ENCODE measurements around the gene PPP1R2. TPM values are rescaled to one million over a fixed set of nuclear protein-coding genes. Genes with fewer than 3 reads are reported as not detected.

Gene PPP1R2
- total and polyA plus RNA-seq, 2 of the 13 experiments (the other 11 are each of a cell fraction or from before 2014, with no cell fraction given) = 36.5 to 86.5 TPM

DNA sequence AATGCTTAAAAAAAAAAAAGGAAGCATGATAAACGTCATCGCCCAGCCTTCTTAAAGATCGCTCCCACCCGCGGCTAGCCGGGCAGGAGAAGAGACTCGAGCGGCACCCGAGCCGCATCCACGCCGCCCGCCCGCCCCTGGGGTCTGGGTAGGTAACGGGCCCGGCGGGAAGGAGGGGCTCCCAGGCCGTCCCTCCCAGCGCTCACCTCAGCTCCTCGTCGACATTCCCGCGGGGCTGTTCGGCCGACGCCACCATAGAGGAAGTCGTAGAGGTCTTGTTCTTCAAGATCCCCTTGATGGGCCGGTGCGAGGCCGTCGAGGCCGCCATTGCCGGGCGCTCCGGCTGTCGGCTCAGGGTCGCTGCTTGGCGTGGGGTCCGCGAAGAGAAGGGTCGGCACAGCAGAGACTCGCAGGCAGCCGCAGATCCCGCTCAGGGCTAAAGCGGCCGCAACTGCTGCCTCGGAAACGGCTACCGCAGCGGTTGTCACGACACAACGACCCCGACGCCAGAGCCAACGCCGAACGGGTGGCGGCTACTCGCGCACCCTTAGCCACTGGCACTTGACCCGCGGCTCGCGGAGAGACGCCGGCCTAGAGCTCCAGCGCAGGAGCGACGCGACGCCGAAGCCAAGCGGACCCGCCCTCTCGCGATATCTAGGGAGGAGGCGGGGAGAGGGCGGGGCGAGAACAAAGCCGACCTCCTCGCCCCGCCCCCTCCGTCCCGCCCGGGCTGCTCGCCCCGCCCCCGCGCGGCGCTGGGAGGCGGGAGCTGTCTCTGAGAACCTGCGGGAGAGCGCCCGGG is at the start of gene PPP1R2 (continued):
- 0 out of 2 replicates have a peak, but pooled peaks have one; percentile 65 for TF ChIP-seq SNAI1 (CRISPR knock-in tag; IDR thresholded peaks at IDR 0.05; ENCODE audit: borderline replicate concordance)
- TF ChIP-seq ZMAT5 (CRISPR knock-in tag; IDR thresholded peaks at IDR 0.05; ENCODE audit: borderline replicate concordance, low read depth) = no peak
- TF ChIP-seq TFDP1 (CRISPR knock-in tag; IDR thresholded peaks at IDR 0.05; ENCODE audit: borderline replicate concordance) = 0 out of 2 replicates have a peak, but pooled peaks have one; percentile 7
- no peak for TF ChIP-seq CENPT (CRISPR knock-in tag; IDR thresholded peaks at IDR 0.05; ENCODE audit: low read depth)
- no peak for TF ChIP-seq ZNF451 (CRISPR knock-in tag; IDR thresholded peaks at IDR 0.05)
- TF ChIP-seq NBN (conservative IDR thresholded peaks at IDR 0.05) = no peak
- no peak for TF ChIP-seq TGIF2 (CRISPR knock-in tag; IDR thresholded peaks at IDR 0.05)
- TF ChIP-seq ZNF629 (CRISPR knock-in tag; conservative IDR thresholded peaks at IDR 0.05) = no peak
- no peak for TF ChIP-seq ZNF891 (CRISPR knock-in tag; IDR thresholded peaks at IDR 0.05)
- TF ChIP-seq ZNF317 (CRISPR knock-in tag; IDR thresholded peaks at IDR 0.05) = 0 out of 2 replicates have a peak, but pooled peaks have one; percentile 44
- TF ChIP-seq PHF20 (CRISPR knock-in tag; IDR thresholded peaks at IDR 0.05) = peak; percentile 56; the same call in 1 of the 2 replicates
- no peak for TF ChIP-seq ZBTB46 (CRISPR knock-in tag; IDR thresholded peaks at IDR 0.05; ENCODE audit: borderline replicate concordance)
- no peak for TF ChIP-seq ZFYVE20 (CRISPR knock-in tag; IDR thresholded peaks at IDR 0.05; ENCODE audit: borderline replicate concordance, low read depth)
- TF ChIP-seq ZBTB26 (CRISPR knock-in tag; IDR thresholded peaks at IDR 0.05; ENCODE audit: borderline replicate concordance) = no peak; the same call in 1 of the 2 replicates
- TF ChIP-seq, protein P1, sequence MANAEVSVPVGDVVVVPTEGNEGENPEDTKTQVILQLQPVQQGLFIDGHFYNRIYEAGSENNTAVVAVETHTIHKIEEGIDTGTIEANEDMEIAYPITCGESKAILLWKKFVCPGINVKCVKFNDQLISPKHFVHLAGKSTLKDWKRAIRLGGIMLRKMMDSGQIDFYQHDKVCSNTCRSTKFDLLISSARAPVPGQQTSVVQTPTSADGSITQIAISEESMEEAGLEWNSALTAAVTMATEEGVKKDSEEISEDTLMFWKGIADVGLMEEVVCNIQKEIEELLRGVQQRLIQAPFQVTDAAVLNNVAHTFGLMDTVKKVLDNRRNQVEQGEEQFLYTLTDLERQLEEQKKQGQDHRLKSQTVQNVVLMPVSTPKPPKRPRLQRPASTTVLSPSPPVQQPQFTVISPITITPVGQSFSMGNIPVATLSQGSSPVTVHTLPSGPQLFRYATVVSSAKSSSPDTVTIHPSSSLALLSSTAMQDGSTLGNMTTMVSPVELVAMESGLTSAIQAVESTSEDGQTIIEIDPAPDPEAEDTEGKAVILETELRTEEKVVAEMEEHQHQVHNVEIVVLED (CRISPR knock-in tag; IDR thresholded peaks at IDR 0.05; ENCODE audit: borderline replicate concordance) = peak; percentile 72; the same call in 1 of the 2 replicates
- no peak; the same call in 1 of the 2 replicates for TF ChIP-seq ZNF816 (CRISPR knock-in tag; IDR thresholded peaks at IDR 0.05; ENCODE audit: borderline replicate concordance)
- peak; percentile 96 for TF ChIP-seq POLR2G (IDR thresholded peaks at IDR 0.05; ENCODE audit: low read depth, low read length)
- no peak for TF ChIP-seq SRSF4 (IDR thresholded peaks at IDR 0.05; ENCODE audit: low read depth, low read length, poor library complexity, severe bottlenecking)
- peak; percentile 80; the same call in 1 of the 2 replicates for TF ChIP-seq NFKB2 (CRISPR knock-in tag; IDR thresholded peaks at IDR 0.05; ENCODE audit: borderline replicate concordance)
- no peak for TF ChIP-seq MATR3 (CRISPR knock-in tag; IDR thresholded peaks at IDR 0.05)
- TF ChIP-seq MED8 (CRISPR knock-in tag; IDR thresholded peaks at IDR 0.05; ENCODE audit: insufficient replicate concordance) = peak; percentile 20
- TF ChIP-seq PAF1 (CRISPR knock-in tag; IDR thresholded peaks at IDR 0.05) = no peak
- no peak for TF ChIP-seq ZFP36 (IDR thresholded peaks at IDR 0.05; ENCODE audit: borderline replicate concordance, low read depth, low read length, partially characterized antibody)
